ENCODE measurements around the gene MAGIX.
A peak's percentile ranks its signal among the peaks of the same experiment; 100 is the strongest.

The MAGIX gene

DNA sequence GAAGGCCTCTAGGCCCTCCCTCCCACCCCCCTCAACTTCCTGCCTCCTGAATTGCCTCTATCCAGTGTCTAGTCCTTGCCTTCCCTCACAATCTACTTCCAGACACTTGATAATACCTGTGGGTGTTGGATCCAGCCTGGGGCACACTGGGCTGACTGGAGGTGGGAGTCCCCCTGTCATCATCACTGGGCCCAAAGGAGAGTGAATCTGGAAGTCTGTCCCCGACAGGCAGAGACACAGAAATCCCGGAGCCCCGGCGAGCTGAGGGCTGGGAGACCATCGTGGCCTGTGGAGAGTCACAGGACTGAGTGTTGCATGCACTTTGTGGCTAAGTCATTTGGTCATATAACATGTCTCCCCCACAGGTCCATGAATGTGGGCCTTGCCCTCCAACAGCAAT, 45.8 kb downstream of the MAGIX start:
- DNase-seq, result no peak

DNA sequence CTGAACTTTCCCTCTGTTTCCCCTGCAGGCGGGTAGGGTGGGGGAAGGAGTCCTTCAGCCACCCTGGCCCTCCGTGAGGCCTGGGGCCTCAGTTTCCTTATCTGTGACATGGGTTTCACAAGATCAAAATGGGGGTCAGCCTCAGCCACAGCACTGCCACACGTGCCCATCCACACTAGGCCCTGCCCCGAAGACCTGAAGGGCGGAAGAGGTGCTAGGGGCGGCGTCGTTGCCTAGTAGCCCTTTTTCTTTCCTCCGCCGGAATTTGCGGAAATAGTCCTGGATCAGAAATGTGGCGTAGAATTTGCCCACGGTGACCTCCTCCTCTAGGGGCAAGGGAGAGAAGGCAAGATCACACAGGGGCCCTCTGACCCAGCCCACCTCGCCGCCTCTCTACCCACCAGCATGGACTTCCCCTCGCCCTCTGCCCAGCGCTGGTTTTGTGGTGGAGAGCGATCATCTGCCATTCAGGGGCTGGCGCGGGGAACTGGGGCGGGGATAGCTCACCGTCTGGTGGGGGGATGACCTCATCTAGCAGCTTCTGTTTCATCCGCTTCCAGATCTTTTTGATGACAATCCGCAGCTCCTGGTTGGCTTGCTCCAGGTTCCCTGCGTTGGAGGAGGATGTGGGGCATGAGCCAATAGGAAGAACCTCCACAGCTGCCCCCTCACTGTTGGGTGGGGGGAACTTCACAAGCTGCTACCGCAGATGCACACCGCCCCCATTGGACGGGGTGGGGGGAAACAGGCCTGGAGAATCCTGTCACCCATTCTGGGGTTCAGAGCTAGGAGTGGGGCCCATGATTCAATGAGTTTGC, 47.1 kb downstream of the MAGIX start:
- DNase-seq, result peak; percentile 36

DNA sequence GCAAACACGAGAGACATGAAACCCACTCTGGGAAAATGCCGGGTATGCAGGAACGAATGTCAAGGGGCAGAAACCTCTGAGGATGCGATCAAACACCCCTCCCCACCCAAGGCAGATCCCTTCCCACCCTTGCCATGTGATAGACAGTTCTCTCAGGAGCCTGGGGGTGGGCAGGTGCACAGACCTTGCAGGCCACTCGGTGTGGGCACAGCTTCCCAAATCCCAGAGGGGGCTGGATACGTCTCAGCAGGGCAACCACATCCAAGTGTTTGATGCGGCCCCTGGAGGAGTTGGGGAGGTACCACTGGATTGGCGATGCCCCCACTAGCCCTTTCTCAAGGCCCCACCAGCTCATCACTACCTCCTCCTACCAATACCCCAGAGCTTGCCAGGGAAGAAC, 47.8 kb downstream of the MAGIX start:
- no peak for DNase-seq

DNA sequence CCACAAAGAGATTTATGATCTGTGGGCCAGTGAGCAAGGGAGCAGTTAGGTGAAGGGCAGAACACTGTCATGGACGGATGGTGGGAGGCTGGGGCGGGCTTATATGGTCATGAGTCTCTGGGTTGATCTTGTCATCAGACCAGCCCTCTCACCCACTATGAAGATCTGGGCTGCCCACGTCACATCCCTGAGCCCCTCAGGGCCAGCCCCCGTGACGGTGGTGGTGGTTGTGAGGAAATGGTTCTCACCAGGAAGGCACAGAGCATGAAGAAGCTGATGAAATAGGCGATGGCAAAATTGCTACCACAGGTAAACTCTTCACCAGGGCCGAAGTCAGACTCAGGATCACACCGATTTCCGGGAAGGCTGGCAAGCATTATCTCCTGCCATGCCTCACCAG, 48.5 kb downstream of the MAGIX start:
- DNase-seq, result no peak

DNA sequence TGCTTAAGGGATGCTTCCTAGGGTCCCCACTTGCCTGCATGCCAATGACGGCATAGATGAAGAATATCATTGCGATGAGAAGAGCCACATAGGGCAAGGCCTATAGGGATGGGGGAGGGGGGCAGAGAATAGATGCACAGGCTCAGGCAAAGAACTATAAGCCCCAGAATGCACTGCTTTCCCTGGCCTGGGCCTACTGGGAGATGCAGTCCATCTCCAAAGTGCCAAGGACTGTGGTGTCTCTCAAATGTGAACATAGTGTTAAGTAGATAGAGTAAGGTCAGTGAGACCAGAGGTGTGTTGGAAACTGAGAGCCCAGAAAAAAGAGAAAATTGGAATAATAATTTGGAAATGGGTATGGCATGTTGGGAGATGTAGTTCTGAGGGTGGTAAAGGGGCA, 49.7 kb downstream of the MAGIX start:
- DNase-seq, result no peak

DNA sequence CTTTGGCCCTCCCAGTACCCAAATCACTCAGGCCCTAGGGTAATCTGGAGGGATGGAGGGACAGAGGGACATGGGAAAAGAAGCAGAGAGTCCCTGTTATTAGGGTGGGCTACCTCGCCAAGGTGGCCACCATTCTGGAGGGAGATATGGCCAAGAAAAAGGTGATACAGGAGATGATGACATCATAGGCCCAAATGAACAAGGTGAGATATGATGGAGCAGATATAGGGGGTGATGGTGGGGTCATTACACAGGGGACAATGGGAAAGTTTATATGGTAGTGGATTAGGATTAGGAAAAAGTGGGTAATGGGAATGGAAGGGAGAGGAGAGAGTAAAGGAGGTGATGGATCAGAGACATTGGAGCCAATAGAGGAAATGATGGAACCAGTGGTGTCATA, 50.3 kb downstream of the MAGIX start:
- DNase-seq, result no peak

DNA sequence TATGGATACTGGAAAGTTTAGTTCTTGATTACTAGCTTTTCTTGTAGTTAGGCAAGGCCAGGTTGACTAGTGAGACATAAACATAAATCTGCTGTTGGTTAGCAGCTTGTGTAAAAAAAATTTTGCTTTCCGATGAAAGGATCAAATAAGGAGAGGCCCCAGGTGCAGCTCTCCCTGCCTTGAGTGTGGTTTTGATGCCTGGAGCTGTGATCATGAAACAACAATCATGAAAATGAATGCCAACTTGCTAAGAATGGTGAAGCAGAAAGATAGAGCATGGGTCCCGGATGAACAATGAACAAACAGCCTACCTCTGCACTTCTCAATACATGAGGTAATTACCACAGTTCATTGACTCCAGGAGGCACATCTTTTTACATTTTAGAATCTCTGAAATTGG, 51.9 kb downstream of the MAGIX start:
- DNase-seq, result no peak

DNA sequence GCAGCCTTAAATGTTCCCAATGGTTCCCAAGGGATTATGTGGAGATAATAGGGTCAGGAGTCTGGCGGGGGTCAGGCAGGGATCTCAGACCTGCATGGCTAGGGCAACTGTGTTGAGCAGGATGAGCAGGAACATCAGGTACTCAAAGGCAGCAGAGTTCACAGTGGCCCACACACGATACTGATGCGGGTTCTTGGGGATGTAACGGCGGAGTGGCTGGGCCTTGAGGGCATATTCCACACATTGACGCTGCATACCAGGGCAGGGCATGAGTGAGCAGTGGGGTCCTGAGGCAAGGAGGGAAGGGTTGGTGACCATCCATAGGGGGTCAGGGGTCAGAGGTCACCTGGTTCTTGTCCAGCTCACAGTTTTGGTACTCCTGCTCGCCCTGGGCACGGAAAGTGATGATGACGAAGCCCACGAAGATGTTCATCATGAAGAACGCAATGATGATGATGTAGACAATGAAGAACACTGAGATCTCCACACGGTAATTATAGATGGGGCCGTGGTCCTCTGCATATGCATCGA, 52.5 kb downstream of the MAGIX start:
- DNase-seq, result no peak

Data from suppressor macrophage treated with lipopolysaccharide for 4 hours (primary cell).